DMS53 treated with DMSO at 0.1 percent for 48 hours (cell line): ENCODE results near the gene PRR18.

Source experiments
- DNase-seq: peaks from one replicate; lab custom pipeline; 2025; ENCODE audit not compliant: unreplicated experiment; lab: John Stamatoyannopoulos, UW

Gene PRR18

DNA sequence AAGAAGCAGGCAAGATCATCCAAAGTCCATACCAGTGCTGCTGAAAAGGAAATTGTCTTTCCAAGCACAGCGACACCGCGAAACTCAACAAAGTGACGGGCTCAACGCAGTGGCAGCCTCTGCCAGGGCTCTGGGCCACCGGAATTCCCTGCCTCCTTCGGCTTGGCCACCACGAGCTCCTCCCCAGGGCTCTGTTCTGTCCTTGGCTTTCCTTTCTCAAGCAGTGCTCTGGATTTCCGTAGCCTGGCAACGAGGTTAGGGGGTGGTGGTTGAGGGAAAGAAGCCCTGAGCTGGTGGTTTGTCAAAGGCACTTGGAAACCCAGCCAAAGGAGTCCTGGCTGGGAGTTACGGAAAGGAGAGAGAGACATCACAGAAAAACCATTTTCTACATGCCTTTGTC lies 31.2 kb downstream of the PRR18 start:
- DNase-seq: no peak

DNA sequence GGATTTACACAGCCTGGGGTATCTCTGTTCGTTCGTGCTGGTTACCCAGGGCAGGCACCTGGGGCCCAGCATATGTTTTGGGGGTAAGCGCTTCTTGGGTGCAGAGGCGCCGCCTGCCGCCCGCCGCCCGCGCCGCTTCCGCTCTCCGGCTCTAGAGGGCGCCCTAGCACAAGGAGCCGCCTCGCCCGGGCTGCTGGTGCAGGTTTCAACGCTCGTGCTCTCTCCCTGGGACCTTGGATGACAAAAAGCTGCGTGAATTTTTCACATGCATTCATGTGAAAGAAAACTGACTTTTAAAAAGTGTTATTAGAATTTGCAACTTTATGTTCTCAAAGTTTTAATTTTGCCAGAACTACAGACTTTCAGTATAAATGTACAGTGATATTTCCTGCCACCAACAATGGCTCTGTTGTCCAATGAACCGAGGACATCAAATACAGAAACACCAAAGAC lies 32.5 kb downstream of the PRR18 start:
- DNase-seq: peak; percentile 34

GRCh38 chr6:166274739-166275370 lies 33.3 kb downstream of the PRR18 start:
- no peak for DNase-seq

DNA sequence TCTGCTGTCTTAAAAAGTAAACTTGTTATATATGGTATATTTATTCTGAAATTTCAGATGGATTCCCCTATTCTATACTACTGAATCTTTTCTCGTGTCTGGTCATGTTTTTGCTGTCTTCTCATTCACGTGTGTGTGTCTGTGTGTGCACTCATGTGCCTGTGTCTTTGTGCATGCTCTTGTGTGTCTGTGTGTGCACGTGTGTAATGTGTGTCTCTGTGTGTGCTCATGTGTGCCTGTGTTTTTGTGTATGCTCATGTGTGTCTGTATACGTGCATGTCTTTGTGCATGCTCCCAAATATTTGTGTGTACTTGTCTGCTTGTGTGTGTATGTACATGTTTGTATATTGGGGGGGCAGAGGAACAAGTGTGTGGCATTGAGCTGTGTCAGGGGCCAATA lies 34.0 kb downstream of the PRR18 start:
- DNase-seq: no peak

GRCh38 chr6:166271376-166271765 lies 36.8 kb downstream of the PRR18 start:
- no peak for DNase-seq

GRCh38 chr6:166270706-166271375 lies 37.4 kb downstream of the PRR18 start:
- DNase-seq: no peak

DNA sequence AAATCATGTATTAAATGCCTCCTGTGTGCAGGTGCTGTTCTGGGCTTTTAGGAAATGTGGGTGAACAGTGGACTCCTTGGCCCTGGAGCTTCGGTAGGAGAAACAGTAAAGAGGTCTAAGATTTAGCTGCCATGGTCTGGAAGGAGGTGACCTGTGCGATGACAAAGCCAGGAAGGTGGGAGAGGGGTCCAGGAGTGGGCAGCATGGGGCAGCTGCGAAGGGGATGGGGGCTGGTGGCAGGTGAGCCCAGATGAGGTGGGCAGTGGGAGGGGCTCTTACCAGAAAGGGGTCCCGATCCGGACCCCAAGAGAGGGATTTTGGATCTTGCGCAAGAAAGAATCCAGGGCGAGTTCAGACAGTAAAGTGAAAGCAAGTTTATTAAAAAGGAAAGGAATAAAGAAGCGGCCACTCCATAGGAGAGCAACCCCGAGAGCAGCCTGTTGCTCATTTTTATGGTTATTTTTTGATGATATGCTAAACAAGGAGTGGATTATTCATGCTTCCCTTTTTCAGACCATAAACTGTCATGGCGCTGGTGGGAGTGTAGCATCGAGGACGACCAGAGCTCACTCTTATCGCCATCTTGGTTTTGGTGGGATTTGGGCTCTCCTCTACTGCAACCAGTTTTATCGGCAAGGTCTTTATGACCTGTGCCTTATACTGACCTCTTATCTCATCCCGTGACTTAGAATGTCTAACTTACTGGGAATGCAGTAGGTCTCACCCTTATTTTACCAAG lies 38.7 kb downstream of the PRR18 start:
- DNase-seq: no peak

- no peak for DNase-seq
Measured at GRCh38 chr6:166268431-166268830, 39.8 kb downstream of the PRR18 start.

DNA sequence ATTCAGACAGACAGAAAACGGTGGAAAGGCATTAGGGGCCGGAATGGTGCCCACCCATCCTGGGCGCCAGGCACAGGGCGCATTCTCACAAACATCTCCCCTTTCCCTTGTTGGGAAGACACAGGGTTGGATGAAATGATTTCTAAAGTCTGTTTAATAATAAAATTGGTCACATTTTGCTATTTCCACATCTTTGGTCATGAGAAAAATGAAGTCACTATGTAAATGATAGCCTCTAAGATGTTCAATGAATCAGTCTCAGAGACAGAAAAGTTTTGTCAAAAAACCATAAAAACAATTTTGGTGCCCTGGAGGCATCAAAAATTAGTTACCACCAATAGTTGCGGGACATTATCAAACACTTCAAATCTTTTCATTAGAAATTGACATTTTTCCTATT lies 40.7 kb downstream of the PRR18 start:
- no peak for DNase-seq

GRCh38 chr6:166266336-166266735 lies 41.9 kb downstream of the PRR18 start:
- DNase-seq: peak; percentile 2

DNA sequence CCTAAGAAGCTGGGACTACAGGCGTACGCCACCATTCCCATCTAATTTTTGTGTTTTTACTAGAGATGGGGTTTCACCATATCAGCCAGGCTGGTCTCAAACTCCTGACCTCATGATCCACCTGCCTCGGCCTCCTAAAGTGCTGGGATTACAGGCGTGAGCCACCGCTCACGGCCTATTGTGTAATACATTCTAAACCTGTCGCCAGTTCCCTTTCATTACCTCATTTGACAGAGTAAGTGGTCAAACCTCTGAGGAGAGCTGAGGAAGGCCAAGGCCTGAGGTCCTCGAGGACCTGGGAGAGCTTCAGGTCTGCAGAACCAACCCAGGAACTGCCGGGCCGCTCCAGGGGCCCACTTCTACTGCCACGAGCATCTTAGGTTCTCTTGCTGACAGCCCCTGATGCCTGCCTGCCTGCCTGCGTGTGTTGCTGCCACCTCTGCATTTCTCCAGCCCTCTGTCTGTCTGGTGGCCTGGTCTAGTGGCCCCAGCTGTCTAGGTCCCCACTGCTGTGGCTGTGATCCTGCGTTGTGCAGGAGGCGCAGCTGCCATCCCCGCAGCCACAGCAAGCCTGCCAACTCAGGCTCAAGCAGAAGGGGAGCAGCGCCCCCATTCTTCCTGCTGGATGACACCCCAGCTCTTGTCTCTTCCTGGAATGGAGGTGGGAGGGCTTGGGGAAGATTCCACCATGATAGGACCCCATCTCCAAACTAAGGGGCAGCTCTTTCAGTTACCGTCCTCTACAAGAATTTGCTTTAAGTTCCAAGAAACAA lies 45.3 kb downstream of the PRR18 start:
- DNase-seq: no peak

GRCh38 chr6:166259296-166259977 lies 48.8 kb downstream of the PRR18 start:
- DNase-seq: no peak

DNA sequence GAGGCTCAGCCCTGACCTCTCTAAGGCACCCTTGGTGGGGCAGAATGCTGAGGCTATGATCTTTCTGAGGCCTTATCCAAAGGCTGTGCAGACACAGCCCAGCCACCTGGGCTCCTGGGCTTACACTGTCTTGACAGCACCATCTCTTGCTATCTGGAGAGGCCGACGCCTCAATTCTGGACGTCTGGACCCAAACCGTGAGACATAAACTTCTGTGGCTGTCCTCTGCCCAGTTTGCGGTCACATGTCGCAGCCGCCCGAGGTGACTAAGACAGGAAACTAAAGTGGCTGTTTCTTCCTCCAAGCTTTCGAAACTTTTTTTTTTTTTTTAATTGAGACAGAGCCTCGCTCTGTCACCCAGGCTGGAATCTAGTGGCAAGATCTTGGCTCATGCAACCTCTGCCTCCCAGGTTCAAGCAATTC lies 49.3 kb downstream of the PRR18 start:
- no peak for DNase-seq

- no peak for DNase-seq
Measured at GRCh38 chr6:166257911-166258318, 50.3 kb downstream of the PRR18 start.
